C1 segment of cervical spinal cord (tissue), 14 donors: ENCODE data around the gene DLG2.
A peak's percentile ranks its signal among the peaks of the same experiment; 100 is the strongest.
"Not testable (repeated sequence)": the region's sequence is repeated elsewhere in the genome, so short reads cannot be mapped to it uniquely, and the experiment has no call there.

ENCODE experiments used
- DNase-seq, 14 donors: peaks; one replicate each; lab custom pipeline; 2025; lab: John Stamatoyannopoulos, UW

The DLG2 gene

DNA sequence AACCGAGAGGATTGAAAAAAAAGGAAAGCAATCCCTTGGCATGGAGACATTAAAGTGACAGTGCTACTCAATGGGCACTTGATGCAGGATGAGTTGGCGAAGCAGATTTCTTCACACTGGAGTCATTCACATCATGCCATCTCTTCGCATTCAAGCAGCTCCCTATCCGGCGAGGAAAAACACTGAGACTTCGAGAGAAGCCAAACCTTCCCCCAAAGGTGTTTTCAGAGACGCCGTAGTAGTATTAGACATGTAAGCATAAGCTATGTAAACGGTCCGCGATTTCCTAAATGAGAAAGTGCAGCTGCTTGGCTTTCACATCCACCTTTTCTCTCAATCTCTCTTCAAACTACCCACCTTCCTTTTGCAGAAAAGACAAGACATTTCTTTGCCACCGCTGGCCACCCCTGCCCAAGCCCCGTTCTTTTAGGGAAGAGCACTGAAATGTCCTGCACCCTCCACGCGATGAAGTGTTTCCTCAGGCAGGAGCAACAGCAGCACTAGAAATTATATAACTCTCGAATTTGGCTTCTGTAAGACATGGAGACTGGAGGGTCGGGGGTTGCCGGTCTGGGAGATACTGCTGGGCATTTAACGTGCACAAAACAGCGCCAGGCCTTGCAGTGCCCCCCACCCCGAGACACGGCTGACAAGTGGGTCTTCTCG, at the start of gene DLG2:
Gene DLG2, minus strand, starts transcription at position 13 of the 666 bp plus-strand sequence.
- DNase-seq: peak in 12 of 14 donors; percentile 30 to 80 (median 52)

DNA sequence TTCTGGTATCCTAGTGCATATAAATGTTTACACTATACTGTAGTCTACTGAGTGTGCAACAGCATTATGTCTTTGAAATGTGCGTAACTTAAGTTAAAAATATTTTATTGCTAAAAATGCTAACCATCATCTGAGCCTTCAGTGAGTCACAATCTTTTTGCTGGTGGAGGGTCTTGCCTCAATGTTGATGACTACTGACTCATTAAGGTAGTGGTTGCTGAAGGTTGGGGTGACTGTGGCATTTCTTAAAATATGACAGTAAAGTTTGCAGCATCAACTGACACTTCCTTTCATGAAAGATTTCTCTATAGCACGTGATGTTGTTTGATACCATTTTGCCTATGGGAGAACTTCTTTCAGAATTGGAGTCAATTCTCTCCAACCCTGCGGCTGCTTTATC, 46.2 kb upstream of the DLG2 start:
- no peak for DNase-seq

- no peak for DNase-seq
These were observed 45.2 kb upstream of the DLG2 start for GRCh38 chr11:85672105-85672902.

DNA sequence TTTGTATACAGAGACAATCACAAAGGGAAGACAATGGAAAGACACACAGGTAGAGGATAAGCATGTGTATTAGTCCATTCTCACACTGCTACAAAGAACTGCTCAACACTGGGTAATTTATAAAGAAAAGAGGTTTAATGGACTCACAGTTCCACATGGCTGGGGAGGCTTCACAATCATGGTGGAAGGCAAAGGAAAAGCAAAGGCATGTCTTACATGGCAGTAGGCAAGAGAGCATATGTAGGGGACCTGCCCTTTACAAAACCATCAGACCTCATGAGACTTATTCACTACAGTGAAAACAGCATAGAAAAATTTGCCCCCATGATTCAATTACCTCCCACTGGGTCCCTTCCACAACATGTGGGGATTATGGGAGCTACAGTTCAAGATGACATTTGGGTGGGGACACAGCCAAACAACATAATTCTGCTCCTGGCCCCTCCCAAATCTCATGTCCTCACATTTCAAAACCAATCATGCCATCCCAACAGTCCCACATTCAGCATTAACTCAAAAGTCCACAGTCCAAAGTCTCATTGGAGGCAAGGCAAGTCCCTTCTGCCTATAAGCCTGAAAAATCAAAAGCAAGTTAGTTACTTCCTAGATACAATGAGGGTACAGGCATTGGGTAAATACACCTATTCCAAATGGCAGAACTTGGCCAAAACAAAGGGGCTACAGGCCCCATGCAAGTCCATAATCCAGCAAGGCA, 44.0 kb upstream of the DLG2 start:
- not testable (repeated sequence) for DNase-seq

DNA sequence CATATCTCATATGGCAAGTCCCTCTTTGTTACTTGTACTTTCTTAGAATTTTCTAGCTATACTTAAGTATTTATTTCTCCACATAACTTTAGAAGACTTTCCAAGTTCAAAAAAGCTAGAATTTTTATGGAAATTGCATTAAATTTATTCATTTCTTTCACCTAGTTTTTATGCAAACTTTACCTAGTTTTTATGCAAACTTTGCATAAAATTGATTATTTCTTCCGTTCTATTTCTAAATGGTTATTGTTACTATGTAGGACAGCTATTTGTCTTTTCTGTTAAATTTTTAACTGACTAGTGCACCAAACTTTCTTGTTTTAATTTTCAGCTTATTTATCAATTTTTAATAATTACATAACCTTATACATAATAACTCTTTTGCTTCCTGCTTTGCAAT, 41.0 kb upstream of the DLG2 start:
- DNase-seq: no peak

DNA sequence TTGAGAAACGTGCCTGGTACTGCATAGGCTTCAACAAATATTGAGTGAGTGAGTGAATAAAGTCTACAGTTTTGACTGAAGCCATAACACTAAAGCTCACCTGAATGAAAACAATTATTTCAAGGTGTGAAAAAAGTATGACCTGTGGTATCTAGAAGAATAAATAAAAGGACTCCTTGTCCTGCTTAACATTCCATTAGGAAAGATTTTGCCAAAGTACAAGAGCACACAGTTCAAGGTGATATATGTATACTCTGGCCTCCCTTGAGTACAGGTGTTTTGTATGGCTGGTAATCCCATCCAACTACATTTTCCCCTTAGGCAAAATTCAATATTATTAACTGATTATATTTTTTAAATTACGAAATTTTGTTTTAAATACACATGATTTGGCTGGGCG, 39.5 kb upstream of the DLG2 start:
- no peak for DNase-seq

DNA sequence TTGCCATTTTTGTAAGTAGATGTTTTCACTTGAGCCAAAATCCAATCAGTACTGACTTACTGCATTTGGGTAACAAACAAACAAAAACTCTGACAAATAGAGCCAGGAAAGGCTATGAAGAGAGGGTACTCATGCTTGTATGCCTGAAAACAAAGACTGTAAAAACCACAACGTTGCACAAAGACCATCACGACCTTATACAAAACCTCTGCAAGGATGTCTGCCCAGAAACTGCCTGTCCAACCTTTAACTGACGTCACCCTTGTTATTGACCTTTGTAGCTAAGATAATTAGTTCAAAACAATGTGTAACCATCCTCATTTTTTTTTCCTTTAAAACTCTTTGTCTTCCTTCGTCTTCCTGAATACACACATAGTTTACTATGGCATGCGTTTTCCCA, 38.6 kb upstream of the DLG2 start:
- peak in 2 of 14 donors; percentile 11 to 26 for DNase-seq

DNA sequence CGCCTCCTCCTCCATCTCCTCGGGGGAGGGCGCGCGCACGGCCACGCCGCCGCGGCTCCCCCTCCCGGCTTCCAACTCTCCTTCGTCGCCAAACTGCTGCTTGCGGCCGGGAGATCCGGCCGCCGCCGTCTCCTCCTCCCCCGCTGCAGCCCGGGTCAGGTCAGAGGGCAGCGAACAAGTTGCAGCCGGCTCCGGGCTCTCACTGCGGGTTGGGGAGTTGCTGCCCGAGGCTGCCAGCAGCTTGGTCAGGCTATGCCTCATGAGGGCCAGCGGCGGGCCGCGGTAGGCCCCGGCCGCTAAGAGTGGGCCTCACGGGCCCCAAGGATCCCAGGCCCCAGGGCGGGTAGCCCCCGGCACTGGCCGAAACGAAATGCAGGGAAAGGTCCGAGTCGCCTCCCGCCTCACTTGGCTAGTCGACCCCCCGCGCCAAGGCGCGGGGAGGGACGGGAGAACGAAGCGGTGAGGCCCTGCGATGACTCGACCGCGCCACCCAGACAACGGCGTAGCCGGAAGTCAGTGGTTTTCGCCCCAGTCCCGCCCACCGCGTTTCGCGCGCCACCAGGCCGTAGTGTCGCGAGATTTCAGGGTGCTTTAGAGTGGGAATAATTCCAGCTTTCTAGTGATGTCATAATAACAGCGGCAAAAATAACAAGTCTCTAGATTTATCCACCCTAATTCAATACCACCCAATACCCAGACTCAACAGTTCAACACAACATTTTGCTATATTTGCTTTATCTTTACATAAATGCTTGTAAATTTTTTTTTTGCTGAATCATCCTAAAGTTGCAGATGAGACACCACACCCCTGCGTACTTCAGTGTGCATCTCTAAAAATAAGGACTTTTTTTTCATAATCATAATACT, 37.7 kb upstream of the DLG2 start, which contains the start of gene CREBZF:
Gene CREBZF, minus strand, starts transcription at position 515 of the 867 bp plus-strand sequence. Its CDS starts 254 bp downstream, at position 261.
- peak in 13 of 14 donors; percentile 58 to 94 (median 91) for DNase-seq

DNA sequence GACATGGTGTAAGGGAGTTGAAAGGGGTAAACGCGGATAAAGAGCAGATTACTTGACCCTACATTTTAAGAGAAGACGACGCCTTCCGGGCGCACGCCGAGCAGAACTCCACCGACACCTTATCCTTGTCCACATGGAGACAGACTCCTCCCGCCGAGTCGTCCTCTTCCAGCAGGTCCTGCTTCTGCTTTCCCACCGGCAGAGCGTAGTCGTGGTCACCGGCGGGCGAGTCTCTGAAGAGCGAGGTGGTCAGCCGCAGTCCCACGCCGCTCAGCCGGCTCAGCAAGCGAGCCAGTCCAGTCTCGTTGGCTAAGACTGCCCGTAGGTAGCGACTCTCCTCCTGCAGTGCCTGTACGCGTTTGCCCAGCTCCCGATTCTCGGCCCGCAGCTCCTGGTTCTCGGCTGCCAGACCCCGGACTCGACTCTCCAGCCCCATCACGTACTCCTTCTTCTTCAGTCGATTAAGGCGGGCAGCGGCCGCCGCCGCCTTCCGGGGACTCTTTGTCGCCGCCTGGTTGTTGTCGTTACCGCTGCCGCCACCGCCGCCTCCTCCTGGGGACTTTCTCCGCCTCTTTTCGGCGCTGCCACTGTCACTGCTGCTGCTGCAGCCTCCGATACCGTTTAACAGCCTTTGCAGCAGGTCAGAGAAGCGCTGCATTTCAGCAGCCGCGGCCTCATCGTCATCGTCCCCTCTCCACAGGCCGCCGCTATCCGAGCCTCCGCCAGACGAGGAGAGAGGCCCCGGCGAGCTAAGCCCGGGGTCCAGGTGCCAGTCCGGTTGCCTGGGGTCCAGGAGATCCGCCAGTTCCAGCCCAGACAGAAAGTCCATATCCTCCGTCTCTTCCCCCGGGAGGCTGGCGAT, 36.8 kb upstream of the DLG2 start:
- DNase-seq: peak in 12 of 14 donors; percentile 53 to 84 (median 72)

DNA sequence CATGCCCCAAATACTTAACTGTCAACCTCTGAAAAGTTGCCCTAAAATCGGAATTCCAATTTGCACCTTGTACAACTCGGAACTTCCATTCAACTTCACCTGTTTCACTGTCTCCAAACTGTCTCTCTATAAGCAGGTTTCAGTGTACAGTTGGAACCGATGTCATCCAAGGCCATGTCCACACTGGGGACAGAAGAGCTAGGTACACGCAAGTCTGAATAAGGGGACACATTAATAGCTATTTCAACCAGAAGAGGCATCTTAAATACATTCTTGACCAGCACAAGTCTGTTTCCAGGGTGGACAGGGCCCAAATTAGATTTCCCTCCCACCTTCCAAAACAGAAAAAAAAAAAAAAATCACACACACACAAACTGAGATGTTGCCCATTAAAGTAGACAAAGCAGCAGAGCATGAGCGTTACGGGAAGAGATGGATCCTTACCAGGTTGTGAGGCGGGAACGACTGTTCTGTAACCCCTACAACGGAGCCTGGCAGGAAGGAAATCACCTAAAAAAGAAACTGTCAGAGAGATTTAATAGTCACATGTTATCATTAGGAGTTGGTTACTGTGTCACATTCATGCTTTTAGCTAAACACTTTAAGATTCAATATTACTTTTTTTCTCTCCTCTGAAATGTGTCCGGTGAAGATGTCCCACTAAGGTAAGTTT, 36.1 kb upstream of the DLG2 start:
- DNase-seq: peak in 1 of 14 donors; percentile 27

- DNase-seq: no peak
These were observed 35.0 kb upstream of the DLG2 start for GRCh38 chr11:85661972-85662664.

GRCh38 chr11:85658180-85658579, 31.0 kb upstream of the DLG2 start:
- no peak for DNase-seq

- no peak for DNase-seq
These were observed 29.6 kb upstream of the DLG2 start for GRCh38 chr11:85656777-85657176.

GRCh38 chr11:85654343-85654742, 27.2 kb upstream of the DLG2 start:
- not testable (repeated sequence) for DNase-seq

GRCh38 chr11:85652786-85653447, 25.8 kb upstream of the DLG2 start:
- no peak for DNase-seq

- no peak for DNase-seq
These were observed 24.0 kb upstream of the DLG2 start for GRCh38 chr11:85651118-85651517.

DNA sequence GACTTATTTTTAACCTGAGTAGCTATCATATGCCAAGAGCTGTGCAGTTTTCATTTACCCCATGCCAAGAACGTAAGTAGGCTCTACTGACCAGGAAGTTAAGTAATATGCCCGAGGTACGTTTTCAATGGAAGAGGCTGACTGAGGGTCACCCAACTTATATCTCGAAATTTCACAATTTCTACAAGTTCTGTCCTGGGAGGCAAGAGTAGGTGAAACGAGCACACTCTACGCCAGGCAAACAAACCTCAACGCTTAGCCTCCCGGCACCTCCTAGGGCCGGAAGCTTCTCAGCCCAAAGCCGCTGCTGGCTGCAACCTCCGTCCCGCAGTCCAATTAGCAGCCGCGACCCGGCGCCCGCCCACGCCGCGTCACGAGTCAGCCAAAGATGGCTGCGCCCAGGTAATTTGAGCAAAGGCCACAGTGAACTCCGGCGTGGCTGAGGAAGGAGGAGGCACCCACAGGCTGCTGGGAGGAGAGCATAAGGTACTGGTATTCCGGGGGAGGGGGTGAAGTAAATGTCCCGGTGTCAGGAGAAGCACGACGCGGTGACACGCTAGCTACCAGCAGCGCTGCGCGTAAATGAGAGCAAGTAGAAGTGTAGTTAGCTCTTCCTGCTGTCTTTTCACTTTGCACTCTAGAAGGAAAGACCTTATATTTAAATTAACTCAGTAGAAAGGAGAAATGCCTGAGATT, 20.6 kb upstream of the DLG2 start, which contains the start of gene TMEM126A:
Gene TMEM126A, plus strand, starts transcription at position 364 of the 696 bp plus-strand sequence. CDS start 2,289 bp downstream, outside the sequence.
- peak; percentile 31 to 90 (median 84) for DNase-seq

GRCh38 chr11:85647078-85647477, 19.9 kb upstream of the DLG2 start:
- no peak for DNase-seq
